H9 (cell line): Measurements from ENCODE around the gene FBXO2. TPM values are rescaled to one million over a fixed set of nuclear protein-coding genes. Genes with fewer than 3 reads are reported as not detected.

ENCODE experiments used
- DNase-seq: peaks from one replicate; pipeline ENCODE4 v3.0.0-alpha.2; 2017
- H2AFZ ChIP-seq: one replicate; pipeline ENCODE4 v1.6.1; 2013; ENCODE audit warnings: mild to moderate bottlenecking, low read length, control low read depth, moderate library complexity
- H2AK5ac ChIP-seq: 2 replicates; pipeline ENCODE4 v1.6.1; 2013; ENCODE audit warnings: low read length, control low read depth, mixed read lengths; ENCODE audit not compliant: insufficient read length
- H2BK120ac ChIP-seq: one replicate; pipeline ENCODE4 v1.6.1; 2013; ENCODE audit warnings: low read depth, mild to moderate bottlenecking, low read length, control low read depth, inconsistent platforms; ENCODE audit not compliant: poor library complexity, severe bottlenecking
- H2BK12ac ChIP-seq: 2 replicates; pipeline ENCODE4 v1.6.1; 2013; ENCODE audit warnings: low read length, control low read depth, mixed read lengths, low read depth; ENCODE audit not compliant: insufficient read length
- H2BK15ac ChIP-seq: 2 replicates; pipeline ENCODE4 v1.6.1; 2013; ENCODE audit warnings: low read depth, low read length, control low read depth
- H2BK20ac ChIP-seq: one replicate; pipeline ENCODE4 v1.6.1; 2013; ENCODE audit warnings: low read depth, mild to moderate bottlenecking, low read length, control low read depth, inconsistent platforms; ENCODE audit not compliant: poor library complexity, severe bottlenecking
- H2BK5ac ChIP-seq: 2 replicates; pipeline ENCODE4 v1.6.1; 2013; ENCODE audit warnings: low read length, control low read depth, mixed read lengths; ENCODE audit not compliant: insufficient read length
- H3K14ac ChIP-seq: 2 replicates; pipeline ENCODE4 v1.6.1; 2013; ENCODE audit warnings: low read length, control low read depth; ENCODE audit not compliant: insufficient read depth
- H3K18ac ChIP-seq: 2 replicates; pipeline ENCODE4 v1.6.1; 2013; ENCODE audit warnings: low read depth, mild to moderate bottlenecking, mixed read lengths, low read length, control low read depth; ENCODE audit not compliant: insufficient read length
- H3K23ac ChIP-seq: 2 replicates; pipeline ENCODE4 v1.6.1; 2013; ENCODE audit warnings: low read length, control low read depth, mixed read lengths, low read depth; ENCODE audit not compliant: insufficient read length
- H3K23me2 ChIP-seq: 2 replicates; pipeline ENCODE4 v1.6.1; 2013; ENCODE audit warnings: low read depth, mild to moderate bottlenecking, mixed read lengths, low read length, control low read depth; ENCODE audit not compliant: insufficient read length, poor library complexity, severe bottlenecking
- H3K27ac ChIP-seq: 2 replicates; pipeline ENCODE4 v1.5.1; 2013; ENCODE audit warnings: low read length, control low read depth, mixed read lengths, low read depth; ENCODE audit not compliant: insufficient read length
- H3K27me3 ChIP-seq: 2 replicates; pipeline ENCODE4 v1.6.1; 2013; ENCODE audit warnings: low read length, control low read depth, inconsistent platforms; ENCODE audit not compliant: insufficient read depth
- H3K4ac ChIP-seq: 2 replicates; pipeline ENCODE4 v1.6.1; 2013; ENCODE audit warnings: low read depth, mild to moderate bottlenecking, control low read depth, inconsistent platforms, low read length, moderate library complexity
- H3K4me1 ChIP-seq: 2 replicates; pipeline ENCODE4 v1.6.1; 2013; ENCODE audit warnings: low read length, control low read depth, inconsistent platforms; ENCODE audit not compliant: insufficient read depth
- H3K4me2 ChIP-seq: 2 replicates; pipeline ENCODE4 v1.6.1; 2013; ENCODE audit warnings: low read length, control low read depth, mixed read lengths; ENCODE audit not compliant: insufficient read length, insufficient read depth
- H3K56ac ChIP-seq: 2 replicates; pipeline ENCODE4 v1.6.1; 2013; ENCODE audit warnings: low read depth, mild to moderate bottlenecking, mixed read lengths, low read length, control low read depth; ENCODE audit not compliant: insufficient read length
- H3K79me1 ChIP-seq: 2 replicates; pipeline ENCODE4 v1.6.1; 2013; ENCODE audit warnings: low read depth, mild to moderate bottlenecking, moderate library complexity, low read length, control low read depth, inconsistent platforms; ENCODE audit not compliant: insufficient read depth, poor library complexity, severe bottlenecking
- H3K79me2 ChIP-seq: 2 replicates; pipeline ENCODE4 v1.6.1; 2013; ENCODE audit warnings: low read length, control low read depth, inconsistent platforms; ENCODE audit not compliant: insufficient read depth
- H3K9ac ChIP-seq: 2 replicates; pipeline ENCODE4 v1.6.1; 2013; ENCODE audit warnings: low read length, control low read depth, mixed read lengths; ENCODE audit not compliant: insufficient read length; ENCODE audit errors: extremely low read depth
- H3K9me3 ChIP-seq: one replicate; pipeline ENCODE4 v1.6.1; 2013; ENCODE audit warnings: low read depth, low read length, inconsistent platforms; ENCODE audit not compliant: control insufficient read depth
- H3T11ph ChIP-seq: one replicate; pipeline ENCODE4 v1.6.1; 2013; ENCODE audit warnings: mild to moderate bottlenecking, low read length, control low read depth, inconsistent platforms
- H4K20me1 ChIP-seq: one replicate; pipeline ENCODE4 v1.6.1; 2013; ENCODE audit not compliant: control insufficient read depth, insufficient read length, insufficient read depth
- H4K5ac ChIP-seq: 2 replicates; pipeline ENCODE4 v1.6.1; 2013; ENCODE audit warnings: low read depth, mild to moderate bottlenecking, mixed read lengths, low read length, control low read depth; ENCODE audit not compliant: insufficient read length
- H4K8ac ChIP-seq: replicated peaks from 2 replicates; pipeline ENCODE4 v1.6.1; 2013; ENCODE audit warnings: low read length, control low read depth, mixed read lengths, low read depth; ENCODE audit not compliant: insufficient read length
- H4K91ac ChIP-seq: 2 replicates; pipeline ENCODE4 v1.6.1; 2013; ENCODE audit warnings: low read depth, mild to moderate bottlenecking, moderate library complexity, mixed read lengths, low read length, control low read depth; ENCODE audit not compliant: insufficient read length
- H3K27ac Mint-ChIP-seq, 3 experiments: 2 replicates in 2 of 3; 3 replicates in 1 of 3; pipeline ENCODE4 v1.8.0; 2020 to 2021; ENCODE audit warnings: mixed read lengths in 3 of 3, mild to moderate bottlenecking in 1 of 3, moderate library complexity in 1 of 3
- H3K27me3 Mint-ChIP-seq: 2 replicates; pipeline ENCODE4 v1.8.0; 2021; ENCODE audit warnings: low read depth, mild to moderate bottlenecking, moderate library complexity, mixed read lengths
- H3K36me3 Mint-ChIP-seq, 3 experiments: 2 replicates in 2 of 3; 3 replicates in 1 of 3; pipeline ENCODE4 v1.8.0; 2020 to 2021; ENCODE audit warnings: low read depth in 3 of 3, mixed read lengths in 3 of 3; ENCODE audit not compliant: insufficient read depth in 1 of 3
- H3K4me1 Mint-ChIP-seq, 2 experiments: 2 replicates each; pipeline ENCODE4 v1.8.0; 2020; ENCODE audit warnings: mixed read lengths in 2 of 2
- H3K4me3 Mint-ChIP-seq, 2 experiments: 2 replicates in 1 of 2; 3 replicates in 1 of 2; pipeline ENCODE4 v1.8.0; 2020 to 2021; ENCODE audit warnings: mild to moderate bottlenecking in 2 of 2, mixed read lengths in 2 of 2, moderate library complexity in 1 of 2
- H3K9me3 Mint-ChIP-seq, 2 experiments: 2 replicates in 1 of 2; 3 replicates in 1 of 2; pipeline ENCODE4 v1.8.0; 2020; ENCODE audit warnings: mild to moderate bottlenecking in 2 of 2, mixed read lengths in 2 of 2, moderate library complexity in 1 of 2
- CTCF ChIP-seq: fragments of 200-600 bp; sonication (generic); conservative IDR thresholded peaks from 3 replicates; pipeline ENCODE4 v1.8.0; 2021; ENCODE audit warnings: antibody characterized with exemption, mild to moderate bottlenecking
- WGBS: extraction: QIAGEN DNeasy Blood & Tissue Kit; methylation state at CpG from one replicate; pipeline ENCODE4 v1.1.7; 2013; ENCODE audit warnings: missing lambda C conversion rate, low lambda C conversion rate, mixed read lengths; ENCODE audit not compliant: insufficient read length; ENCODE audit errors: extremely low coverage; 5-methylcytosine and 5-hydroxymethylcytosine counted together
- total RNA-seq: library from RNA; stranded (reverse); gene quantifications from 2 replicates; pipeline ENCODE4 v1.2.1, GENCODE V29; 2021

FBXO2 gene
- total RNA-seq, 1 experiment from 2014 or later: 28.9 TPM

- no peak overlapping the region for H3T11ph ChIP-seq
- H4K8ac ChIP-seq: no peak overlapping the region
- no peak overlapping the region for H2BK20ac ChIP-seq
- H2BK5ac ChIP-seq: no peak overlapping the region
- H3K79me1 ChIP-seq: no peaks in the 10 kb centered on the region
- no peak overlapping the region for H3K4me3 Mint-ChIP-seq
- H3K9ac ChIP-seq: no peak overlapping the region
- H3K4me1 Mint-ChIP-seq: peaks cover 0 to 8% of the 10 kb centered on the region in 2 experiments; a peak in 1 of 4 replicates
- no peaks in the 10 kb centered on the region for H3K4me1 ChIP-seq
- no peak overlapping the region for H4K91ac ChIP-seq
- H3K14ac ChIP-seq: no peak overlapping the region
- H3K27me3 Mint-ChIP-seq: peaks cover 11% of the 10 kb centered on the region
- H3K27ac ChIP-seq: no peak overlapping the region
- H3K4ac ChIP-seq: no peak overlapping the region
- no peak overlapping the region for H2AFZ ChIP-seq
- H3K36me3 Mint-ChIP-seq: peaks cover 0 to 2% (median 0%) of the 10 kb centered on the region in 3 experiments; a peak in 2 of 7 replicates
- H3K23me2 ChIP-seq: no peaks in the 10 kb centered on the region
- DNase-seq: no peak
- H2AK5ac ChIP-seq: no peak overlapping the region
- no peak overlapping the region for H4K5ac ChIP-seq
- no peaks in the 10 kb centered on the region for H3K27me3 ChIP-seq
- no peak overlapping the region for H2BK120ac ChIP-seq
- no peak overlapping the region for H3K23ac ChIP-seq
- H3K9me3 ChIP-seq: no peaks in the 10 kb centered on the region
- H3K56ac ChIP-seq: no peak overlapping the region
- WGBS: no CpG with 5 or more reads among the region's 3 CpGs
- no peak overlapping the region for H2BK12ac ChIP-seq
- no peaks in the 10 kb centered on the region for H3K79me2 ChIP-seq
- no peak overlapping the region for H3K4me2 ChIP-seq
- H4K20me1 ChIP-seq: no peaks in the 10 kb centered on the region
- no peak for TF ChIP-seq CTCF
- H2BK15ac ChIP-seq: no peak overlapping the region
- no peak overlapping the region for H3K18ac ChIP-seq
- H3K9me3 Mint-ChIP-seq: no peaks in the 10 kb centered on the region
- H3K27ac Mint-ChIP-seq: no peak overlapping the region
Measured at GRCh38 chr1:11626551-11626950, 27.7 kb downstream of the FBXO2 start.
